Loucy (cell line): Measurements from ENCODE around the gene TMEM267.

Source experiments
- EZH2phosphoT487 ChIP-seq: fragments of 200-600 bp; IDR thresholded peaks from 2 replicates; pipeline ENCODE4 v1.6.1; 2018; ENCODE audit warnings: antibody characterized with exemption, mild to moderate bottlenecking, moderate library complexity, borderline replicate concordance
- TF ChIP-seq, protein P1 (sequence below): fragments of 200-600 bp; sonication (generic); conservative IDR thresholded peaks from 2 replicates; pipeline ENCODE4 v1.5.1; 2014; ENCODE audit warnings: mild to moderate bottlenecking, antibody characterized with exemption, low read length

DNA sequence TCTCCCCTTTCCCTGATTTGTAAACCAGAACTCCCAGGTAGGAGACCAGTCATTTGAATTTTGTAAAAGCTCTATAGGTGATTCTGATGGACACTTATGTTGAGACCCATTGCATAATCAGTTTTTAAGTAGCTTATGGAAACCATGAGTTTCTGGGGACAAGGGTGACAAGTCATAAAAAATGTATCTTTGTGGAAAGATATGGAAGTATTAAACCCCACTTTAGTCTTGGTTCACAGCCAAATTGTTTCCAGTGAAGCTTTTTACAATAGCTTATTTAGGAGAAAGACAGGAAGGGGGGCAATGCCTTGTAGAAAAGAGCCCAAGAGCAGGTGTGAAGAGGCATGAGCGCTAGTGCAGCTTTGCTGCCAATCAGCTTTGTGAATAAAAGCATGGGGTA is 71.0 kb downstream of the TMEM267 start:
- TF ChIP-seq, protein P1, sequence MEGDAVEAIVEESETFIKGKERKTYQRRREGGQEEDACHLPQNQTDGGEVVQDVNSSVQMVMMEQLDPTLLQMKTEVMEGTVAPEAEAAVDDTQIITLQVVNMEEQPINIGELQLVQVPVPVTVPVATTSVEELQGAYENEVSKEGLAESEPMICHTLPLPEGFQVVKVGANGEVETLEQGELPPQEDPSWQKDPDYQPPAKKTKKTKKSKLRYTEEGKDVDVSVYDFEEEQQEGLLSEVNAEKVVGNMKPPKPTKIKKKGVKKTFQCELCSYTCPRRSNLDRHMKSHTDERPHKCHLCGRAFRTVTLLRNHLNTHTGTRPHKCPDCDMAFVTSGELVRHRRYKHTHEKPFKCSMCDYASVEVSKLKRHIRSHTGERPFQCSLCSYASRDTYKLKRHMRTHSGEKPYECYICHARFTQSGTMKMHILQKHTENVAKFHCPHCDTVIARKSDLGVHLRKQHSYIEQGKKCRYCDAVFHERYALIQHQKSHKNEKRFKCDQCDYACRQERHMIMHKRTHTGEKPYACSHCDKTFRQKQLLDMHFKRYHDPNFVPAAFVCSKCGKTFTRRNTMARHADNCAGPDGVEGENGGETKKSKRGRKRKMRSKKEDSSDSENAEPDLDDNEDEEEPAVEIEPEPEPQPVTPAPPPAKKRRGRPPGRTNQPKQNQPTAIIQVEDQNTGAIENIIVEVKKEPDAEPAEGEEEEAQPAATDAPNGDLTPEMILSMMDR = no peak
- no peak for TF ChIP-seq EZH2phosphoT487
